ENCODE data around the gene PCNX2.

PCNX2 gene

DNA sequence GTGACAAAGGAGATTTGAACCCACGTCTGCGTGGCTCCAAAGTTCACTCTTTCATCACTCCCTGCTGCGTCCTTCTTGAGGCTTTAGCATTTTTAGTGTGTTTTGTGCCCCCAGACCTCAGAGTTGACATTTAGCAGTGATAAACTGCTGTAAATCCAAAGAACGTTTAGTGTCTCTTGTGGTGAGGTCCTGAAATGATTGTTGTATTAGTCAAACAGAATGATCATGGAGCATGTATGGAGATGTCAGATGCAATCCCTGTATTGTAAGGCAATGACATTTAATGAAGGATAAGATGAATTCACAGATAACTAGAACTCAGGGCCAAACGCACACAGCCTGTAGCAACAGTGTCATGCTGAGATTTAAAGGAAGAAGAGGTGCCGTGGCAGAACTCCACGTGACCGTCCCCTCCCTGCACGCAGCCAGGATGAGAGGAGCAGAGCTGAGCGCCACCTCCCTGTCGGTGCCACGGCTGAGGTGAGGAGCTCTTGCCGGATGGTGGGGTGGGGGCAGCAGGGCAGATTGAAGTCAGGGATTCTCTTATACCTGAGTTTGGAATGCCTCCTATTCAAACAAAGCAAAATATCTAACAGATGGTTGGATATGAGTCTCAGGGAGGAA lies 315.1 kb downstream of the PCNX2 start:
- no peak for DNase-seq

DNA sequence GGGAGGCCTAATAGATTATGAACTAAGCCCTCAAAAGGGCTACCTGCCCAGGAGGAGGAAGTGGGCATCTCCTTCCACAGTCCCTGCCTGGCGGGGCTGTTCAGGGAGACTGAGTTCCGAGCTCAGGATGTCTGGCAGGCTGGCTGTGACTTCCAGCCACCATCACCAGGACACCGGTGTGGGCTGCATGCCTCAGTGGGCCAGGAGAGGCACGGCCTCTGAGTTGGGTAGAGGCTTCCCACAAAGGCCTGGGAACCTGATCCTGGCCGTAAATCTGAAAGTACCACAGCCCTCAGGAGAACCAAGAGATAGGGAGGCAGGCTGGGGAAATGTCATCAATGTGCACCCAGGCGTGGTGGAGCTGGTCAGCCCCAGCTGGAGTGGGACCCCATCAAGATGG lies 316.0 kb downstream of the PCNX2 start:
- DNase-seq = no peak

DNA sequence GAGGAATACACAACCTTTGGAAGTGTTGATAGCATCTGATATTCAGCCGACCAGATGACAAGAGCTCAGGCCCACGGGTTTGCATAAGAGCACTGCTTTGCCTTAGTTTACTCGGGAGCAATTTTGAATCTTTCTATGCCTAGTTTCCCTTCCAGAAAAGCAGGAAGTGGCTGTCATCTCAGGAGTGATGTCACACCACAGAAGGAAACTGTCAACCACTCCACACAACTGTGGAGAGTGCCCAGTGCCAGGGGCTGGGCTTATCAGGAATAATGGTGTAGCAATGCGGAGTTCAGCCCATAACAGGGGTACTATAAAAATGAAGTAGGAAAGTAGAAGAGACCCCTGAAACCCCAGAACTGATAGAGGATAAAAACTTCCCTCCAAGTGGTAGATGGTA lies 316.7 kb downstream of the PCNX2 start:
- no peak for DNase-seq

DNA sequence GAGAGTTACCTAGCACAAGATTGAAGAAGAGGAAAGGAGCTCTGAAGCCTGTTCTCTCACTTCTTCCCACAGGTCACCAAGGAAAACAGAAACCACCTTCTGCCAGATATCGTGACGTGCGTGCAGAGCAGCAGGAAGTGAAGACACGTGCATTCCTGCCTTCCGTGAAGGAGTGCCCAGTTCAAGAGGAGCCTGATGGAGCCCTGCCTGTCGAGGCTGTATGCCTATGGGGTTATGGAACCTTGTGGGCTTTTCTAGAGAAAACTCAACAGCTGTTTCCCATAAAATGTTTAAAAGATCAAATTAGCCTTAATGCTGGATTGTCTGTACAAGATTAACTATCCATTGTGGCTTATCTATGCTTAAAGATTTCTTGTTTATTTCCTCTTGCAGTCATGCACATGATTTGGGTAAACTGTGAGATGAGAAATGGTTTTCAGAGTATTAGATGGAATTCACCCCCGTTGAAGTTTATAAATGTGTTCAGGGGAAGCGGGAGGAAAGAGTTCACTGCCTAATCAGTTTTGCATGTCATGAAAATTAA lies 317.4 kb downstream of the PCNX2 start:
- no peak for DNase-seq

DNA sequence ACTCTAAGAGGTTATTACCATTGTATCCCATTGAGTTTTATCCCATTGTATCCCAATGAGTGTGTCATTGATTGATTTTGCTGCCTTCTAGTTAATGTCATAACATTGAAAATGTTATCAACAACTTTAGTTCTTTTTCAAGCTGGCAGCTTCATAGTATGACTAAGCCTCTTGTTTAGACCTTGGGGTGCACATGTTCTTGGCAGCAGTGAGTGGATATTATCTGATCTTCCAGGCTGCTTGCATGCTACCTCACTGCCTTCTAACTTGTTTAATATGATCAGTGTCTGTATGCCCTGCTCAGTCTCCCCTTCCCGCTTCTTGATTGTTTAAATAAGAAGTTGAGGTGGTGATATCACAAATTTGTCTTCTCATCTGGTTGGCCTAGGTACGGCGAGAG lies 320.6 kb downstream of the PCNX2 start:
- DNase-seq = no peak

DNA sequence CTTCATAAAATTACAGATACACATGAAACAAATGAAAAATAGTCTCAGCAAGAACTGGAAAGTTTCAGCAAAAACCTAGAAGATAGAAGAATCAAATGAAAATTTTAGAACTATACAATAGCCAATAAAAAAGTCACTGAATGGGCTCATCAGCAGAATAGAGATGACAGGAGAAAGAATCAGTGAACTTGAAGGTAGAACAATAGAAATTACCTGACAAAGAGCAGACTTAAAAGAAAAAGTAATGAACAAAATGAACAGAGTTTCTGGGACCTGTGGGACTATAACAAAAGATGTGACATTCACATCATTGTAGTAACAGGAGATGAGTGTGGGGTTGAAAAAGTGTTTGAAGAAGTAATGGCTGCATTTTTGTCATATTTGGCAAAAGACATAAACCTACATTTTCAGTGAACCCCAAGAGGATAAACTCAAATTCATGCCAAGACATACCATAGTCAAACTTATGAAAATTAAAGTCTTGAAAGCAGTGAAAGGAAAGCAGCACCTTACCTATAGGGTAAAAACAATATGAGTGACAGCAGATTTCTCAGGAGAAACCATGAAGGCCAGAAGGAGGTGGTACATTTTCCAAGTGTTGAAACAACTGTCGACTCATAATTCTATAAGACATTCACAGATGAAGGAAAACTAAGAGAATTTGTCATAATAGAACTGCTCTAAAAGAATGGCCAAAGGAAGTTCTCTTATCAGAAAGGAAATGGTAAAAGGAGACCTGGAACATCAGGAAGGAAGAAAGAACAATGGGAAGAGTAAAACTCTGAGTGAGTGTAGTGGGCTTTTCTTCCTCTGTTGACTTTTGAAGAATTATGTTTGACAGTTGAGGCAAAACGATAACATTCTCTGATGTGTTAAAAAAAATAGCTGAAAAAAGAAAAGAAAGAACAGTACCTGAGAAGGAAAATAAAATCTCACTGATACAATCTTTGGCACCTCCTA lies 321.6 kb downstream of the PCNX2 start:
- no peak for DNase-seq

DNA sequence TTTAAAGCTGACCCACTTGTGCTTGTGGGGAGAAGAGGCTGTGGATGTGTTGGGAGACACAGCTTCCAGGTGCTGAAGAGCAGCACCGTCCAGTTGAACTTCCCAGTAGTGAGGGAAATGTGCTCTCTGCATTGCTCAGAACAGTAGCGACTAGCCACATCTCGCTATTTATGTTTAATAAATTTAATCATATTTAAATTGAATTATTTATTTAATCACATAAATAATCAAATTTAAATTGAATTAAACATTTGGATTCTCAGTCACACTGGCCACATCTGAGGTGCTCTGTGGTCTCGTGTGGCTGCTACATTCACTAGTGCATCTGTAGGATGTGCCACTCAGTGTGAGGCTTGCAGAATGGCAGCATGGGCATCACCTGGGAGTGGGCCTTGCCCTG lies 325.0 kb downstream of the PCNX2 start:
- DNase-seq = no peak

DNA sequence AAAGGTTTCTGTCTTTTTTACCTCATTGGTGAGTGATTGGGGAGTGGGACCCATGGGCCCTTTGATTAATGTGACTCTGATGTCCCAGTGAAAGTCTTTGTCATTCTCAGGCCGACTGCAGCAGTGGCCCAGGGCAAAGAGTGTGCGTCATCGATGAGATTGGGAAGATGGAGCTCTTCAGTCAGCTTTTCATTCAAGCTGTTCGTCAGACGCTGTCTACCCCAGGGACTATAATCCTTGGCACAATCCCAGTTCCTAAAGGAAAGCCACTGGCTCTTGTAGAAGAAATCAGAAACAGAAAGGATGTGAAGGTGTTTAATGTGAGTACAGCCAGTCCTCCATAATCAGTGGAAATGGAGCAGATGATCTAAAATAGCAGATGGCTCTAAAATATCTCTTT lies 325.7 kb downstream of the PCNX2 start:
- no peak for DNase-seq

DNA sequence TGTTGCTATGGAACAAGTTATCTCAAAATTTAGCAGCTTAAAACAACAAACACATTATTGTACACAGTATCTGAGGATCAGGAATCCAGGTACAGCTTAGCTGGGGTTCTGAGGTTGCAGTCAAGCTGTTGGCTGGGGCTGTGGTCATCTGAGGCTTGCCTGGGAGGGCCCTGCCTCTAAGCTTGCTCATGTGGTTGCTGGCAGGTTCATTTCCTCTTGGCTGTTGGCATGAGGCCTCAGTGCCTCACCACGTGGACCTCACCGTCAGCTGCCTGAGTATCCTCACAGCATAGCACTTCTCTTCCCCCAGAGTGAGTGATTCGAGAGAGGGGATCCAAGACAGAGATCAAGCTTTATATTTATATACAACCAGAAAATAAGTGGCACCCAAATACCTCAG lies 326.6 kb downstream of the PCNX2 start:
- no peak for DNase-seq

DNA sequence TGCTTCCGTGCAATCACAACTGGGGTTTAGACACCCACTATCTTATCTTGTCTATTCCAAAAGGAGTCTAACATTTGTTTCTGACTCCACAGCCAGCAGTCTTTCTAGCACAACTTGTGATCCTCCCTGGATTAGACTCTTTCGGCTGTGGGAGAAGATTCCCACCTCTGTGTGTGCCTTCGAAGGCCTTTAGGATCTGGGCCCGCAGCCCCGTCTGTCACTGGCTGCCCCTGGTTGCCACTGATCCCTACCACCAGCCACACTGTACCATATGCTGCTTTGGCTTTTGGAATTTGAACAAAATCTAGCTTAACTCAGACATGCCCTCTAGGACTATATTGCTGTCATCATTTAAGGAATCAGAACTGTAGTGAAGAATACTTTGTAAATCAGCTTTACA lies 327.1 kb downstream of the PCNX2 start:
- DNase-seq = no peak

DNA sequence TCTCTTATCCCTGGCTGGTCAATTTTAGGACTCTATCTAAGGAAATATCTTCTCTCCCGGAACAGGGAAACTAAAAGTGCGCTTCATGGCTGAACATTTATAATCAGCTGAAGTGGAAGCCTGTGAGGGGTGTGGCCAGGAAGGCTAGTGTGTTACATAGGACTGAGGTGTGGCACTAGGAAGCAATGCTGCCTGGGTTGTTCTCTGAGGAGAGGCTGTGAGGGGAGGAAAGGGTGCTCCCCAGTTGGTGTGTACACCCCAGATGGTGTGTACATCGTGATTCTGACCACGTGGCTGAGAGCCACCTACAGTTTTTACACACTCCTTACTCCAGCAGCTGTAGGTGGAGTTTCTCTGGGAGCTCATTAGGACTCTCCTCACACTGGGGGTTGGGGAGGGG lies 328.9 kb downstream of the PCNX2 start:
- DNase-seq = no peak

DNA sequence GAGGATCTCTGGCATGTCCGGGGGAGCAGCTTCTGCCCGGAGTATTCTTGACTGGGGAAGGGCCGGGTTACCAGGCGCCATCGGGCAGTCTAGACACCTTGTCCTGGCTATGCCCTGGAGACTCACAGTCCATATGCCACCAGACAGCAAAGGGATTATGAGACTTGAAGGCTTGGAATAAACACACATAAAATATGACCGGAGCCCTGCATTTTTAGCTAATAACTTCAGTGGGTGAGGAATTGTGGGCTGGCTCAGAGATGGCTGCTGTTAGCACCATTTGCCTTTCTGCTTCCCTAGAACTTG lies 329.7 kb downstream of the PCNX2 start:
- no peak for DNase-seq

DNA sequence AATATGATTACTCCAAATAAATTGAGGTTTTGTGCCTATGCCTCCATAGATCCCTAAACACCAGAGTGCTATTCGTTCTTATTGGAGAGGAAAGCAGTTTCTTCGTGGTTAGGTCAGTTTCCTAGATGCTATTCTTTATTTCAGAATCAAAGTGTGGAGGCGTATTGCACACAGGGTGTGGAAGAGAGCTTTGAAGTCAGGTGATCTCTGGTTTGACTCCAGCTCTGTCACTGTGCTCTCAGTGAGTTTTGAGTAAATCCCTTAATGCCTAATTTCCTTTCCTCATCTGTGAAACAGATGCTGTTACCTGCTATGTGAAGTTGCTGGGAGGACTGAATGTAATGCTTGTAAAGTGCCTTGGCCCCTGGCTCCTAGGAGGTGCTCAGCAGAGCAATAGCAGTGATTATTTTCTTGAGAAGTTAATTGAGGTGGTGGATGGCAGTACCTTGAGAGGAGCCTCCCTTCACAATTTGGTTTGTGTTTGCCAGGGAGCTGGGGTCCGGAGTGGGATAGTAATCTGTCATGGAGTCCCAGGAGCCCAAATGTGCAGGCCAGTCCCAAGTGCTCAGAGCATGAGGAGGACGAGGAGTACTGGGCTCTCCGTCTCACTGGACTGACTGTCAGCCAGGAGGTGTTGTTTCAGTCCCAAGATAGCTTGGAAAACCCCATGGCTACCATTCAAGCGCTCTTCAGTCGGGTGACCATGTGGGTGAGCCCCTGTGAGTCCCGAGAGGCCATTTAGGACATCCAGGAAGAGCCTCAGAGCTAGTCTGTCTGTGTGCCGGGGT lies 330.2 kb downstream of the PCNX2 start:
- DNase-seq = no peak

DNA sequence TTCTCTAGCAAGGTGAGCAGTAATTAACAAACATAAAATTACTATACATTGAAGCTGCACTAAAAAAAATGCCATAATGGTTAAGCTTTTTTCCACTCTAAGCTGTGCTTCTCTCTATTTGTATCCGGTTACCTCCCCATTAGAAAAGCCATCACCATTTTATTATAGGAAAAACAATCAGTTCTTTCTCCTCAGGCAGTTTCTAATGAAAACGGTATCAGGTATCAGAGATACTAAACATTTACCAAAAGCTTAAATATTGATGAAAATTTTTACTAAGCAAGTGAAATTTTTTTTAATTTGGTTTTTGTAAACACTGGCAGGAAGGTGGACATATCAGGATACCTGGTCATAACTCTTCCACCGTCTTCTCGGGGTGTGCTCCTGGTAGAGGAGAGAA lies 330.9 kb downstream of the PCNX2 start:
- DNase-seq = no peak

DNA sequence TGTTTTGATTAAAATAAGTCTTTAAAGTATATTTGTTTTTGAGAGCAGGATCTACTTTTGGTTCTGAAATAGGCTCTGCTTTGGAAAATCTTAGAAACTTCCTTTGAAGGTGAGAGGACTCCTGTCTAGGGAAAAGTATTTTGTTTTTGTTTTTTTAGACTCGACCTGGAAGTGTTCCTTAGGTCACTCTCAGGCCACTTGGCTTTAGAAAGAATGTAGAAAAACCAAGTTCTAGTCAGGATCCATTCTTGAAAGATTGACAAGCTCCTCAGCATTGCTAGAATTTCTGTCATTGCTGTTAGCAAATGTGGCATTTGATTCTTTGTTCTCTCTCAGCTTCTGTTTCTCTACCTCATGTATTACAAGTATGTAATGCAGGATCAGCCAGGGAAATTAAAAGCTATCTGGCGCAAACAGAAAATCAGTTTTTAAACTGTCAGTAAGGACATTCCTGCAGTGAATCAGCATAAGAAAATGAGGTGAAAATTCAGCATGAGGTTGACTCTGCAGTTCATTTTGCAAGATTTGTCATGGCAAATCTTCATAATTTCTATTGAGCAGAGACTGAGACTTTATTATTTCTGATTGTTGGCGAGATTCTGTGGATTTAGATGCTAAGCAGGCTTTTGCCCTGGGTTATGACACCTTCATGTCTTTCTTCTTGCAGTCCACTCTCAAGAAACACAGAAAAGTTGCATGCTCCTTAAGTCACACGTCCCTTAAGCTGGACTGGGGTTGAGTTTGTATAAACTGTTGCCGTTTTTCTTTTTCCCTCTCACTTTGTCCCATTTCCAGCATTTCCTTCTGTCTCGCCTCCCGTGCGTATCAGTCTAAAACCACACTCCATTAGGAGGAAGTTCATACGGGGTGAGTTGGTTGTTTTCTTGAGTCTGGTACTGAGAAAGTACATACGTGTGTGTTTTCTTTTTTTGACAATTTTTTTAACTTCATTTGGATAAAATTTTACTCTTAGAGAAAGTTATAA lies 332.5 kb downstream of the PCNX2 start:
- no peak for DNase-seq

DNA sequence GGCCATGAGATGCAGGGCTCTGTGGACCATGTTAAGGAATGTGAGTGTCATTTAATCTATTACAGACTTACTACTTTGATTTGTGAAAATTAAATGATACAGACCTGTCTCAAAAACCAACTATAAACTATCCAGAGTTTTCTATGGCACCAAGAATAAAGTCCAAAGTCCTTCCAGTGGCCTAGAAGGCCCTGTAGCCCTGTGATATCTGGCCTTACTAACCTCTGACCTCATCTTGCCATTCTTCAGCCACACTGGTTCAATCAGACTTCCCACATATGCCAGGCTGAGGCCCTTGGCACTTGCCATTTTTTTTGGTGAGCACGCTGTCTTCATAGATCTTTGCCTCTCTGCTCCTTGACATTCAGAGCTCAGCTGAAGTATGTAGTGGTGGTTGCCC lies 337.5 kb downstream of the PCNX2 start:
- no peak for DNase-seq

DNA sequence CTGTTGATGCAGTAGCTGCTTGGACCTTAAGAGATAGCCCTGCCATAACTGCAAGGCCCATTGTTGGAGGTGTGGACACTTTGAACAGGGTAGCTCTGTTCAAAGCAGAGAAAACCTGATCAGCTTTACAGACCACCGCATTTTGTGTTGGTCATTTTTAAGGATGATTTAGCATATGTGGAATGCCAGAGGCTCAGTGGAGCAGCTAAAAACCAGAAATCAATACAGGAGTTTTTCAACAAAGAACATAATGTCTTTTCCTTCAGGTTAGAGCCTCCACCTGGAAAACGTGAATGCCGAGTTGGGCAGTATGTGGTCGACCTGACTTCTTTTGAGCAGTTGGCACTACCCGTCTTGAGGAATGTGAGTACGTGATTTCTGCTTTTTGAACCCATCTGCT lies 339.4 kb downstream of the PCNX2 start:
- no peak for DNase-seq

DNA sequence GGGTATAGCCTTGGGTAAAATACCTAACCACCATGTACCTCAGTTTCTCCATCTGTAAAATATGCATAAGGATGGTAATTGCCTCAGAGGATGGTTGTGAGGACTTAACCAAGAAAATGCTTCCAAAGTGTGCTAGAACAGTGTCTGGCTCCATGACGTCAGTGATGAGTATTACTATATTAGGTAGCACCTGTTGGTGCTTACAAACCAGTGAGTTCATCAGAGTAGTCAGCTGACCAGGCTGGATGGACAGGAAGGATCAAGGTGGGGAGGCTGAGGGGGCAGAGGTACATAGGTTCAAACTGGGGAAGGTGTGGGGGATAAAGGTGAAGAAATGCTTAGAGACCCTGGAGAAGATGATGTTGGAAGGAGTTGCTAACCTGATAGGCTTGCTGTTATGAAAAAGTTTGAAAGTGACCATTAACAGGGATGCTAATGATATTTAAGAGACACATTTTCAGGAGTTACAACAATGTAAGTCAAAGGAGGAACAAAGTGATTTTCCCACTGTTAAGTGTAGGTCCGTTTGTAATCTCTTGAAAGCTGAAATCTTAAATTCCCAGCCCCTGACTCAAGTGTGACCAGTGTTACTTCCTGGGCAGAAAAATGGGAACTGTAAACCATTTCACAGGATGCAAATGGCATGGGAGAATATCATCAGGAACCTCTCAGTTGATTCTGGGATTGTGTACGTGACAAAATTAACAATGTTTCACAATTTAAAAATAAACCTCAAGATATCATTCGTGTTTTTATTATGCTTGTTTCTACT lies 340.7 kb downstream of the PCNX2 start:
- no peak for DNase-seq

DNA sequence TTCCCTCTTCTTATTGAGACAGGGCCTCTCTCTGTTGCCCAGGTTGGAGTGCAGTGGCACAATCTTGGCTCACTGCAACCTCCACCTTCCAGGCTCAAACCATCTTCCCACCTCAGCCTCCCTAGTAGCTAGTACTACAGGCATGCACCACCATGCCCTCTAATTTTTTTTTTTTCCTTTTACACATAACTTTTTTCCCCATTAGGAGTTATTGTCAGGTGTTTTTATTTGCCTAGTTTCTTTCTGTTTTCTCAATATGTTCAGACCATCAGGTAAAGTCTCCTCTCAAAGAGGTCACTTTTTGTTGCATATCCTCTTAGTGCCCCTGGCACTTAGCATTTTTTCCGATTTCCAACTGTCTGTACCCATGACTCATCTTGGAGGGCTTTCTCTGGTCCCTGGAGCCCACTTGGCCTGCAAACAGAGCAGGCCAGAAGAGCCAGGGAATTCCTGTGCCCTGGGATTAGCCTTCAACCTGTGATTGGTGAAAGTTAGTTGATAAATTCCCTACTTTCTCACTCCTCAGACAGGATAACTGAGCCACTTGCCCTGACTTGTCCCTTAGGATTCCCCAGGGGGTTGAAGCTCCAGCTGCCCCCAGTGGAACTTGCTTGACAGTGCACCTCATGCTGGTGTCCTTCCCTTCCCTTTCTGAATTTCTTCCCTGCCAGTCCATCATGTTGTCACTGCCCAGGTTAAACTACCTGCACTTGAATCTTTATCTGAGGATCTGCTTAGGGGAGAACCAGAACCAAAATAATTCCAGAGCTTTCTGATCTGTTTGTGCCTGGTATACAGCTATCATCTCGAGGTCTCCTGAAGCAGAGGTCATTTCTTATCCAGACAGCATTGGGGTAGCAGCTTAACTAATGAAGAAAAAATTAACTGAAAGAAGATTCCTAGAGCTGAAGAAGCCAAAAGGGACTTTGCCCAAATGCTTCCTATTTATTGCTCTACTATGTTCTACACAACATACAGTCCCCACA lies 342.7 kb downstream of the PCNX2 start:
- DNase-seq = peak; percentile 22

DNA sequence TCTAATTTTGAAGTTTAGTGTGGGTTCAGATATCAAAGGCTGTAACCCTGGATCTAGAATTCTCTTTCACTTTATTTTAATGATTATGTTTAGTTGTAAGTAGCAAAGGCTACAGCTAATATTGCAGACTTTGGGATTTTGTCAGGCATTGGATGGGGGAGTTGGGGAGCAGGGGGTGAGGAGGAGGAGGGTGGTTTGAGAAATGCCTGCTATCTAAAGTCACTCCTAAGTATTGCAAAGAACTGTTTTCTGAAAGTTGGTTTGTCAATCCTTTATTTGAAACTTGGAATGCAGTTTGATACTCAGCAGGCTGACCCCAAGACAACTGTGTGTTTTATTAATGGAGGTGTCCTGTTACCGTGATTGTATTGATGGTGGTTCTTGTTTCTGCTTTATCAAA lies 343.9 kb downstream of the PCNX2 start:
- no peak for DNase-seq

Data from CD4-positive, alpha-beta T cell treated with Interleukin-15 for 1 hour (primary cell).